ENCODE results near the gene PAIP2.
A peak's percentile ranks its signal among the peaks of the same experiment; 100 is the strongest.

- TF ChIP-seq CTCF (IDR thresholded peaks at IDR 0.05 in 8 of 11, conservative IDR thresholded peaks at IDR 0.05 in 3 of 11) (no peak), POLR2AphosphoS5 (IDR thresholded peaks at IDR 0.05) (peak in 1 of 3 donors; percentile 54), POLR2A (IDR thresholded peaks at IDR 0.05) (no peak)
These were observed 73.0 kb downstream of the PAIP2 start for GRCh38 chr5:139414581-139415130.
